Measurements from ENCODE around the gene ABCB9. TPM values are rescaled to one million over a fixed set of nuclear protein-coding genes. Genes with fewer than 3 reads are reported as not detected.

Gene ABCB9
- total and polyA plus RNA-seq, 2 of the 8 experiments (the other 6 are each of a cell fraction or from before 2014, with no cell fraction given): 3.8 to 8.0 TPM

DNA sequence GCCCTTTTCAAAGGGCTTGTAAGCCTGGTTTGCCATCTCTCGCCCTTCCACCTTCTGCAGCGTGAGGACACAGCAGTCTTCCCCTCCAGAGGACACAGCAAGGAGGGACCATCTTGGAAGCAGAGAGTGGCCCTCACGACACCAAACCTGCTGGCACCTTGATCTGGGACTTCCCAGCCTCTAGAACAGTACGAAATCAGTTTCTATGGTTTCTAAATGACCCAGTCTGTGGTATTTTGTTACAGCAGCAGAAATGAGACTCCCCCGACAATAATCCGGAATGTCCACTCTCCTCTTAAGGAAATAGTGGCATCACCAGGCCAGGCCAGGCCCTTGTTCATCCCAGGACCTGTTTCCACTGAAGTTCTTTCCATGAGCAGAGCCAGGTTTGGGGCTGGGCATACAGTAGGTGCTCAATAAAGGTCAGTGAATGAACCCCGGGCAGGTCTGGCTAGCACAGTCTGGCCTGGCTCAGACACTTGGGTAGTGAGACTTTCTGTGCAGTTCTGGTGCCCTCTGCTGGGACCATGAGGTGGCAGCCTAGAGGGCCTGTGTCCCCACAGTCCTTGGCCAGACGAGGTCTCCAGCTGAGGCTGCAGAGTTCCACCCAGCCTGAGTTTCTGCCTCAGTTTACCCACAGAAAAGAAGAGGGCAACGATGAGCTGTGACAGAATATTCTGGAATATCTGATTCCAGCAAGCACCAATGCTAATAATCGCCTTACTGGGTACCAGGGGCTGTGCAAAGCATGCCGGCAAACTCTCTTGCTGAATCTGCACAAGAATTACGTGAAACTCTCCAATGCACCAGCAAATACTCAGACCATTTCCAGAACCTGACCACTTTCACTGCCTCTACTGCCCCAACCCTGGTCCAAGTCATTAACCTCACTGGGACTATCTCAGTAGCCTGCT lies 14.0 kb downstream of the ABCB9 start:
- Histone ChIP-seq H3K23ac (ENCODE audit: insufficient read length) (no peak overlapping the region), H3K23me2 (ENCODE audit: low read depth, low read length) (no peaks in the 10 kb centered on the region), H3K36me3 (ENCODE audit: control insufficient read depth in 2 of 4, insufficient read depth in 4 of 4, low read length in 3 of 4) (no peaks in the 10 kb centered on the region), H3K14ac (ENCODE audit: insufficient read length) (no peak overlapping the region), H3K4me3 (ENCODE audit: extremely low read depth in 1 of 4, insufficient read depth in 2 of 4, low read depth in 3 of 4, low read length in 4 of 4) (no peak overlapping the region), H2AFZ (ENCODE audit: low read length) (no peak overlapping the region), H4K20me1 (replicated peaks in 1 of 2; ENCODE audit: control insufficient read depth in 1 of 2, insufficient read depth in 2 of 2, low read length in 2 of 2) (peaks cover 3 to 10% of the 10 kb centered on the region in 2 experiments), H2BK12ac (ENCODE audit: low read depth, low read length) (no peak overlapping the region), H2BK20ac (ENCODE audit: low read length) (no peak overlapping the region), H3K79me2 (ENCODE audit: control insufficient read depth in 1 of 2, insufficient read depth in 2 of 2, low read length in 2 of 2) (no peaks in the 10 kb centered on the region), H3K4ac (replicated peaks; ENCODE audit: insufficient read length, low read depth, low read length) (no peak overlapping the region), H4K5ac (ENCODE audit: insufficient read length, low read depth, low read length) (no peak overlapping the region), H4K91ac (replicated peaks; ENCODE audit: insufficient read length, low read length) (no peak overlapping the region), H2BK5ac (ENCODE audit: low read depth, low read length) (no peak overlapping the region), H2BK120ac (replicated peaks; ENCODE audit: low read depth, low read length) (no peak overlapping the region), H3K79me1 (ENCODE audit: low read depth, low read length) (no peaks in the 10 kb centered on the region), H3K56ac (replicated peaks; ENCODE audit: insufficient read length, low read depth, low read length) (no peak overlapping the region), H3K4me2 (ENCODE audit: insufficient read depth in 1 of 2, low read depth in 2 of 2, low read length in 2 of 2) (no peak overlapping the region), H3K18ac (ENCODE audit: extremely low read depth, low read length) (no peak overlapping the region), H3K4me1 (replicated peaks in 1 of 4; ENCODE audit: control insufficient read depth in 3 of 4, insufficient read depth in 4 of 4, low read length in 3 of 4) (no peaks in the 10 kb centered on the region), H2AK5ac (ENCODE audit: low read depth, low read length) (no peak overlapping the region), H3K27me3 (replicated peaks in 1 of 4; ENCODE audit: control insufficient read depth in 3 of 4, extremely low read depth in 1 of 4, insufficient read depth in 3 of 4, low read length in 3 of 4) (no peaks in the 10 kb centered on the region), H4K8ac (ENCODE audit: extremely low read depth, insufficient read depth, low read length) (no peak overlapping the region), H2BK15ac (ENCODE audit: low read length) (no peak overlapping the region), H3K9me3 (ENCODE audit: insufficient read depth in 2 of 2, low read depth in 1 of 2, low read length in 1 of 2) (no peaks in the 10 kb centered on the region), H3K27ac (ENCODE audit: low read depth, low read length) (no peak overlapping the region), H3K9ac (replicated peaks in 1 of 4; ENCODE audit: extremely low read depth in 1 of 4, low read depth in 3 of 4, low read length in 3 of 4) (no peak overlapping the region)
- CTCF ChIA-PET (ENCODE audit: partially characterized antibody): interaction anchor here (0.5 to 21.5 kb wide), 28 partner anchors 7 to 296 kb away, joined by 3 to 473 read pairs (median 4); no protein-coding TSS in a partner anchor
- DNase-seq (ENCODE audit: low read depth in 1 of 2, low spot score in 2 of 2) (peak in 1 of 2 experiments; percentile 73), FAIRE-seq (peak; percentile 48)
- TF ChIP-seq RAD21 (IDR thresholded peaks at IDR 0.05 in 1 of 2, conservative IDR thresholded peaks at IDR 0.05 in 1 of 2; ENCODE audit: low read depth in 2 of 2, low read length in 2 of 2) (peak; percentile 96 to 98), SAP30 (IDR thresholded peaks at IDR 0.05; ENCODE audit: insufficient read depth, insufficient replicate concordance, low read length) (no peak), KDM1A (IDR thresholded peaks at IDR 0.05; ENCODE audit: borderline replicate concordance, low read length) (peak; percentile 40; the same call in 1 of the 2 replicates)
- TF ChIP-seq, protein P1, sequence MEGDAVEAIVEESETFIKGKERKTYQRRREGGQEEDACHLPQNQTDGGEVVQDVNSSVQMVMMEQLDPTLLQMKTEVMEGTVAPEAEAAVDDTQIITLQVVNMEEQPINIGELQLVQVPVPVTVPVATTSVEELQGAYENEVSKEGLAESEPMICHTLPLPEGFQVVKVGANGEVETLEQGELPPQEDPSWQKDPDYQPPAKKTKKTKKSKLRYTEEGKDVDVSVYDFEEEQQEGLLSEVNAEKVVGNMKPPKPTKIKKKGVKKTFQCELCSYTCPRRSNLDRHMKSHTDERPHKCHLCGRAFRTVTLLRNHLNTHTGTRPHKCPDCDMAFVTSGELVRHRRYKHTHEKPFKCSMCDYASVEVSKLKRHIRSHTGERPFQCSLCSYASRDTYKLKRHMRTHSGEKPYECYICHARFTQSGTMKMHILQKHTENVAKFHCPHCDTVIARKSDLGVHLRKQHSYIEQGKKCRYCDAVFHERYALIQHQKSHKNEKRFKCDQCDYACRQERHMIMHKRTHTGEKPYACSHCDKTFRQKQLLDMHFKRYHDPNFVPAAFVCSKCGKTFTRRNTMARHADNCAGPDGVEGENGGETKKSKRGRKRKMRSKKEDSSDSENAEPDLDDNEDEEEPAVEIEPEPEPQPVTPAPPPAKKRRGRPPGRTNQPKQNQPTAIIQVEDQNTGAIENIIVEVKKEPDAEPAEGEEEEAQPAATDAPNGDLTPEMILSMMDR (IDR thresholded peaks at IDR 0.05; ENCODE audit: control extremely low read depth in 1 of 3, insufficient read depth in 1 of 3, low read depth in 1 of 3, low read length in 3 of 3): peak; percentile 94 to 97 (median 95)
- POLR2A ChIA-PET (ENCODE audit: partially characterized antibody): interaction anchor here (0.6 kb wide), 1 partner anchor 72 kb away, joined by 3 read pairs; no protein-coding TSS in a partner anchor
- WGBS, 2 experiments (ENCODE audit: extremely low coverage in 1 of 2, insufficient coverage in 1 of 2, insufficient read length in 1 of 2, insufficient replicate concordance in 2 of 2, low coverage in 1 of 2, low lambda C conversion rate in 2 of 2, missing lambda C conversion rate in 1 of 2): 75% methylated on average over 12 of the region's 12 CpGs; no CpG with 5 or more reads in 1 of the 2 experiments

Data from H1 (cell line).